GM19467 (cell line): ENCODE measurements around the gene SLK.

Experiments
- ATAC-seq: cut with Tn5 transposase; IDR thresholded peaks from one replicate; pipeline ENCODE4 v1.9.1; 2021; ENCODE audit warnings: mild to moderate bottlenecking, moderate library complexity; ENCODE audit not compliant: unreplicated experiment

SLK gene

DNA sequence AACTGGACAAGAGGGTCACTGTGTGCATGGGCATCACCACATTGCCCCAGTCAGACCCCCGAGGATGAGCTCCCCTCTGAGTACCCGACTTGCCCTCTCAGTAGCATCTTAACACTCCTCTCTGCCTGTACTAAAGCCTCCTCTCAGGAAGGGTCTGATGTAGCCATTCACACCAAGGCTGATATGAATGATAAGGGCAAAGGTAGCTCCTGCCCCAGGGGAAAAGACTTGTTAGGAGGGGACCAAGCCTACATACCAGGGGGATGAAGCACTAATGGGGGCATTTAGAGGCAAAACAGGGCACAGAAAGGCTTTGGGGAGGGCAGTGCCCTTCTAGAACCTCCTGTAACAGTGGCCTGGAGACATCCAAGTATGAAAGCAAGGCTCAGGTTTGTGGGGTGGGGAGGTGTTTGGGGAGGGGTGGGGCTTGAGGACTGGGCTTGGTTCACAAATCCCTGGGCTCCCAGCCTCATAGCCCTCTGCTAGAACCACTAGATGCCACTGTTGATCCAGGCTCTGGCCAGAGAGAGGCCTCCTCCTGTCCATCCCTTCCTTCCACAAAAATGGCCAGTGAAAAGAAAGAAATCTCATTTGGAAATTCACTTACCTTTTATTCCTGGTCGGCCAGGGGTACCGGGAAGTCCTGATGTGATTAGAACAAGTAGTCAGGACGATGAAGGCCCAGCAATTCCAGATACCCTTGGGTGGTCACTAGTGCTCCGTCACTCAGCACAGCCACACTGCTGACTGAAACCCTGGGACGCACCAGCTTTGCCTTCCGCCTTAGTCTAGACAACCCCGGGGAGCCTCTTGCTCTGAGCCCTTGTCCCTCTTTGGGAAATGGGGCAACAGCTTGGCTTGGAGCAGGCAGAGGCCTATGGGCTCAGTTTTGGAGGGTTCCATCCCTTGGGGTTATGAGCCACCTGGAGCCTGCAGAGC is 78.5 kb downstream of the SLK start:
- ATAC-seq, result no peak

DNA sequence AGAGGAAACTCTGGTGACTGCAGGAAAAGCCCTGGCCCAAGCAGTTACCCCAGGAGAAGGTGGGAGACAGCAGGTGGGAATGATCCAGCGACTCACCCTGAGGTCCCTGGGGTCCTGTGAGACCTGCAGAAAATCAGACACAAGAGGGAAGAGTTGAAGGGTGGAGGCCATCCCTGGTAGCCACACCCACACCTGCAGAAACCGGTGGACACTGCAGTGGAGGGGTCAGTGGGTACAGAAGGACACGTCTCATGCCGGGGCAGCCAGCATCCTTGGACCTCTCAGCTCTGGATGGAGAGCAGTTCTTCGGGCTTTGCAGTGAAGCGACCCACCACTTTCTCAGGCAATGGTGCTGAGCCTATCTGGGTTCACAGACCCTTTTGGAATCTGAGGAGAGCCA is 79.7 kb downstream of the SLK start:
- no peak for ATAC-seq

DNA sequence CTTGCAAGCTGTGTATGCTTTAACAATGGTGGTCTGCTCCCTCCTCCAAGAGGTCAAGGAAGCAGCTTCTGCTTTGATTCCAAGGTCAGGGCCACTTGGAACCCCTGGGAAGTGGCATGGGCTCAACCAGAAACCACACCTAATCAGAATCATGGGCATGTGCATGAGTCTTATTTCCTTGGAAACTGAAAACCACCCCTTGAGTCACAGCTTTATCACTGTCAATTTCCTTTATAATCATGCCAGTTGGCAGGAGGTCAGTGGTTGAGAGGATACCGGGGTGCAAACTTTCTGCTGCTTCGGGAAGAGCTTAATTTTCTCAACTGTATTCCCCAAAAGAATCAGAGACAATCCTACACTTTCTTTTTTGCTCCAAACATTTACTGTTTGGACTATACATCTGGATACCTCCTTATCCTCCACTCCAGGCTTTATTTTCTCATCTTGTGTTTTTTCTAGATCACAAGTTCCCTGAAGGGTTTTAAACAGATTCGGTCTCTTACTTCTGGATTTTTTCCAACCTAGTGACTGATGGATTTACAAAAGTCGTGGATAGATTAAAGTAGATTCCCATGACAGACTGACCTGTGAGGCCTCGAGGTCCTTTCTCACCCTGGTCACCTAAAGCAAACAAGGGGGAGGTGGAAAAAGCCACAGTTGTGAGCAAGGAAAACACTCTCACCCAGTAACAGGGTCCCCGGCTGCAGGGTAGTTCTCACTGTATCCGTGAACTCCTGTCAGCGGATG is 82.7 kb downstream of the SLK start:
- ATAC-seq, result no peak

DNA sequence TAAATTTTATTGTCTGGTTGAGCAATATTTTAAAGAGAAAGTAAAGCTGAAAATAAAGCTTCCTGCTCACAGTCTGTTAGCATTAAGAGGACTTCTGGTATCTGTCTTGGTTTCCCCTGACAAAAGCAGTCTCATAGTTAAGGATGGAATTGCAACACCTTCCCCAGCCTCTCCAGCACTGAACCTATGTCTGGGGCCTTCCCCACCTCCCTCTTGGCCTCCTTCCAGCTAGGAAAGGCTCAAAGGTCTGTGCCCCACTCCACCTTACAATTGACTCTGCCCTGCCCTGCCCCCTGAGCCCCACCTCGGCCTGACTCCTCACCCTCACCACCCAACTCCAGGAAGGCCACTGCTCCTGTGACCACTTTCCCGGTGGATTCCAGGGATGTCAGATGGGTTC is 85.5 kb downstream of the SLK start:
- no peak for ATAC-seq

DNA sequence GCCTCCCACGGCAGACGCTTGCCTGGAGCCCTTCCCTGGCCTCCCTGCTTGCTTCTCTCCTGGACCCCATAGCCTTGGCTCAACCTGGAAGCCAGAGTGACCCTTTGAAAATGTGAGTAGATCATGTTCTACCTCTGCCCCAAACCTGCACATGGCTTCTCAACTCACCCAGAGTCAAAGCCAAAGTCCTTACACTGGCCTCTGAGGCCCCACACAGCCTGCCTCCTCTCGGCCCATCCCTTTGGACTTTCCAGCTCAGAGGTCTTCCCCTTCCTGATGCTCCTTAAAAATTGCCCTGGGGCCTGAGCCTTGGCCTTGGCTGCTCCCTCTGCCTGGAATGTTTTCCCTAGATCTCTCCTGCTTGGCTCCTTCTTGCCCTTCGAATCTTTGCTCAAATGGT is 86.3 kb downstream of the SLK start:
- no peak for ATAC-seq

DNA sequence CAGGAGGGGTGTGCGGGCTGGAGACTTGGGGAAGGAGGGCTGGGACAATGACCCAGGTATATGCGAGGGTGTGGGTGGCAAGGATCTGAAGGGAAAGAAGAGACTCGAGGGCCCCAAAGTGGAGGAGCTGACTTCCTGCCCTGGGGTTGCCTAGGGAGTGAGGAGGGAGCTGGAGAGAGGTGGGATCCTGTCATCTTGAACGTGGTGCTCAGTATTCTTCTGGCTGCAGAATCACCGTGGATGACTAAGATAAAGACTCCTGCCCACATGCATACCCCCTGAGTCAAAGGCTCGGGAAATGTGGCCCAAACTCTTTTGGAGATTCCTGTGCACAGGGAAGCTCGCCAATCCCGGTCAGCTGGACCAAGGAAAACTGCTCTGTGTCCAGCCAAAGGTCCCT is 87.5 kb downstream of the SLK start:
- ATAC-seq, result no peak

DNA sequence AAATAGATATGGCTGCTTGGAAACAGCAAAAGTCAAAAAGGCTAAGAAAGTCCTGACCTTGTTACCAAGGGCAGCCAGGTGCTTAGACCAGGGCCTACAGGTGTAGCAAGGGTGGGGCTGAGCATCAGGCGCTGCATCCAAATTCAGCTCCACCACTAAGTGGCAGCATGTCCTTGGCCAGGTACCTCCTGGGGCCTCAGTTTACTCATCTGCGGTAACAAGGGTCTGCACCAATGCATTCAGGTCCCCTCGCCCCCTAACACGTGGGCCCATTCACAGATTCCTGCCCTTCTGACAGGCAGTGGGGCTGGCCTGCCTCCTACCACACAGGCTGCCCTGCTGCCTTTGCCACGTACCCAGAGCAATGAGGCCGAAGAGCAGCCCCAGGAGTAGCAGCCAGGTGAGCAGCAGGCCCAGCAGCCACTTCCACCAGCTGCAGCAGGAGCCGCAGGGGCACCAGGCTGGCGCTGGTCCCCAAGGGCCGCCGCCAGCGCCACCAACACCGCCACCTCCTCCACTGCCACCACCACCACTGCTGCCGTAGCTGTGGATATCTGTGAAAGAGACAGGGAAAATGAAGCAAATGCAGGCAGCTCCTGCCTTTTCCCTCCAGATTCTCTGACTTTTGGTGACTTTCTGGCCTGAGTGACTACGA is 89.8 kb downstream of the SLK start:
- no peak for ATAC-seq

DNA sequence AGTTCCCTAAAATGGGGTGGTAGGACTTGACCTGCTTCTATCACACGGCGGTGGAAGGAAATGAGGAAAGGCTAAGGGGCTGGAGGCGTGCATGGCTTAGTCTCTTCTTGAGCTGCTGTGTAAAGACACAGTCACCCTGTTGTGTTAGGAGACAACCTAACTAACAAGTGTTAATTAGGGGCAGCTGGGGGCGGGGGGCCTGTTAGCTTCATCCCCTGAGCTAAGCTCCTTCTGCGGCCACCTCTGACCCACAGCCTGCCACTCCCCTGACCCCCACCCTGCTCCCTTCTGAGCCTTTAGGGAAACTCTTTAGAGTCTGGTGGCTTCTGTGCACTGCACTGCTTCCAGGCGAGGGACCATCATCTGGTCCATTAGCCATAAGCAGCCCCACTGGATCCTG is 90.8 kb downstream of the SLK start:
- ATAC-seq, result no peak

DNA sequence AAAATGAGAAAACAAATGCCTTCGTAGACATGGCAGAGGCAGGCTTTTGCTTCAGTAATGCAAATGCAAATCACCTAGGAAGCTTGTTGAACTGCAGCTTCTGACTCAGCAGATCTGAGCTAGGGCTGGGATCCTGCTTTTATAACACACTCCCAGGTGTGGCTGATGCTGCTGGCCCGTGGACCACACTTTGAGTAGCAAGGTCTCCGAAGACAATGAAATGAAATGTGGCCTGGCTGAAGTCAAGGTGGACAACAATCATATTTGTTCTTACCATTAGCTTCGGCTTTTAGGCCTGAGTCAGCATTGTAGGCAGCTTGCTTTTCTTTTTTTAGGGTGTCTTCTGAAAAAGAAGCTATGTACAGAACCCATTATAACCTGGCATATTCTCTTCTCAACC is 92.4 kb downstream of the SLK start:
- no peak for ATAC-seq

DNA sequence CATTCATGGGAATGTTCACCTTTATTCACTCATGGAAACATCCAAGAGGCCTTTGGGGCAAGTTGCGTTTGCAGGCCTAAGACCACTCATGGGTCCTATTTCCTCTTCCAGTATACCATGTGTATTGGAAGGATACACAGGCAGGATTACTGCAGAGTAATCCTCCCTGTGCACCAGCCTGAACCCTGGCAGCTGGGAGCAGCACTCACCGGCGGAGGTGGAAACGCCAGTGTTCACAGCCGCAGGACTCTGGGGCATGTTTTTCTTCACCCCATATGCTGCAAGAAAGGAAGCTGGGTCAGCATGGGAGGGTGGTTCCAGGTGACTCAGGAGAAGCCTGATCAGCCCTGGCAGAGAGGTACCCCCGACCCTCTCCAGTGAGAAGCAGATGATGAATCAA is 94.3 kb downstream of the SLK start:
- ATAC-seq, result no peak

DNA sequence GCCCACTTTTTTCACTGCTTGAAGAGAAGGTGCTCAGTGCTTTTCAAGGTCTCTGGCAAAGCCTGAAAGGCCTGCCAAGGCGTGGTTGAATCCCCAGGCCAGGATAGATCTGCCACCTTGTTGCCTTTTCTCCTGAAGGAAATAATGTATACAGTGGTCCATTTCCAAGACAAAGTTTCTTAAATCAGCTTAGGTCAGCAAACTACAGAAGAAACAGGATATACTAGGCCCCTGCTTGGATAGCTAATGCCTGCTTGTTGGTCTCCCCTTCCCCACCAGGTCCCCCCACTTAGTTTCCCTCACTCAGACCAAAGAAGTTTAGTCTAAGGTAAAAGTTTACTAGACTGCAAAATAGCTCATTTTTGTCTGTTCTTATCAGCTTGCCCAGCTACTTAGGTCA is 98.8 kb downstream of the SLK start:
- no peak for ATAC-seq

DNA sequence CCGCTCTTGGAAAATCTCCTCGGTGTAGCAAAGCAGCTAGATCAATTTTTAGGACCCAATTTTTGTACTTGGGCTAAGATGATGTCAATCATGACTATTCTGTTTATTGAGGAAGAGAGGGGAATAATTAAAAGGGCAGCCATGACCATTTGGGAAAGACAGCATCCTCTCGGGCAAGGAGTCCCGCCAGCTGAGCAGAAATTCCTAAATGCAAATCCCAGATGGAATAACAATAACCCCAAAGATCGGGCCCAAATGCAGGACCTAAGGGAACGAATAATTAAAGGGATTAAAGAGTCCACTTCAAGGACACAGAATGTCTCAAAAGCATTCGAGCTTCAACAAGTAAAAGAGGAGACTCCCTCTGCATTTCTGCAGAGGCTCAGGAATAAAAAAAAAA is 100.0 kb downstream of the SLK start:
- ATAC-seq, result no peak

DNA sequence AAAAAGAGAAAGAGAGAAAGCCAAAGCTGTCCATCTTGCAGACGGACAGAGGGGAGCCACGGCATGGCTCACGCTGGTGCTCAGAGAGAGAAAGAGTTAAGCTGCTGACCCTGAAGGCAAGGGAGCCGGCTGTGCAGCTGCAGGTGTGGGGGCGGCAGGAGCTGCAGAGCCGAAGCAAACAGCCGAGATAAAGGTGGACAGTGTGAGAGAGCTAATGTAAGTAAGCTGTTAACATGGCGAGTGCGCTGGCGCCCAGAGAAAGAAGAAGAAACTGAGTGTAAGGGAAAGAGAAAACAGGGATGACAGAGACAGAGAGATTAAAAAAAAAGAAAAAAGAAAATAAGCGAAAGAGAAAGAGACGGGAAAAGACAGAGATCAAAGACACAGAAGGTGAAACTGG is 100.6 kb downstream of the SLK start:
- no peak for ATAC-seq

DNA sequence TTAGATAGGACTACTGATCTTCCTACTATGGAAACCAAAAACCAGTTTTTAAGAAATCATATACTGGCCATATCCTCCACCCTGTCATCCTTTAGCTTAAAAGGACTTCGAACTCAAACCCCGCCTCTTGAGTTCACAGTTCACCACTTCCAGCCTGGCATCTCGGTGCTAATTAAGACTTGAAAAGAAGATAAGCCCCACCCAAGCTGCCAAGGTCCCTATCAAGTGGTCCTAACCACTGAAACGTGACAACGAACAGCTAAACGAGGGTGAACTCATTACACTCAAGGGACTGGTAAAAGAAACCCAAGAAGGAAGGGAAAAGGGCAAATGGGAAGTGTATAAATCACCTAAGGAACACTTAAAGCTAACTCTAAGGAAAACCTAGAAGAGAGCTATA is 102.7 kb downstream of the SLK start:
- ATAC-seq, result no peak

DNA sequence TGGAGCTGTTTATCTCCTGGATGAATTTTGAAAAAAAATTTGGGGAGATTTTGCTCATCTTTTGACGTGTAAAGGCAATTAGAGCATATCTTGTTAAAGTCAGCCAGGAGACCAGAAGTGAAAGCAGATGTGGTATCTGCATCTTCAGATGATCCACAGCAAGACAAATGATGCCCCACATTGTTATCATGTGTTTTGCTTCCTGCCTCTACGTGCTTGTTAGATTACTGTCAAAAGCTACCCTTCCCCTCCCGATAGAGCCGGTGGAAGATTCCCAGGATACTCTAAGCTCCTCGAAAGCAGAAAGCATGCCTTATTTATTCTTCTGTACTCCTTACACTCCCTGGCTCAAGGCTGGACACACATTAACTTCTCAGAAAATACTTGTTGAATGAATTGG is 105.8 kb downstream of the SLK start:
- no peak for ATAC-seq

DNA sequence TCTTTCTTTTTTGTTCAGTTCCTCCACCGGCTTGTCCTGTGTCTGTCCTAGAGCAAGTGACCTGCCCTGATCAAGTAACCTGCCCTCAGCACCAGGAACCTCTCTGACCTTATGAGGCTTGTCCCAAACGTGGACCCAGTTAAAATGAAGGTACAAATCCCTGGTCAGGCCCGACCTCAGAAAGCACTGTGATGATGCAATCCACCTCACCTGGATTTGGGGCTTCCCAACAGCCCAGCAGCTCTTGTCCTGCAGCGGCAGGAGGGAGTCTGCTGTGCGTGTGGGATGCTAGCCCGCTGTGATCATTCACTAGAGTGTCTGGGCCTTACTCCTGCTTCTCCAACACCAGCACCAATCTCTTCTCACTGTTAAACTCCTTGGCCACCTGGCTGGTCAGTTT is 107.6 kb downstream of the SLK start:
- no peak for ATAC-seq

DNA sequence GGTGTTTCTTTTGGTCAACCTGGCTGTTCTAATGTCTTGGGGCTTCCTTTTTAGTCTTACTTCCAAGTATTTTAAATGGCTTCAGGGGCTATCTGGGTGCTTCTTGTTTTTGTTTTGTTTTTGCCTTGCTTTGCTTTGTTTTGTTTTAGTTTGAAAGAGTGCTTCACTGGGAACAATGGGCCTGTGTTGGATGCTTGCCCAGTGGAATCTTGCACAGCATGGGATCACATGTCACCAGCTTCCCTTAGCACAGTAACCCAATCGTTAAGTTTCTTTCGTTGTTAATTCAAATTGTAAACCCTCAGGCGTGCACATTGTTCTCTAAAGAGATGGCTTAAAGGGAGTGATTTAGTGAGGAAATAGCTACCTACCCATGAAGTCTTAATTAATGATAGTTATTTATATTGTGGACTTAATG is 109.8 kb downstream of the SLK start:
- no peak for ATAC-seq

DNA sequence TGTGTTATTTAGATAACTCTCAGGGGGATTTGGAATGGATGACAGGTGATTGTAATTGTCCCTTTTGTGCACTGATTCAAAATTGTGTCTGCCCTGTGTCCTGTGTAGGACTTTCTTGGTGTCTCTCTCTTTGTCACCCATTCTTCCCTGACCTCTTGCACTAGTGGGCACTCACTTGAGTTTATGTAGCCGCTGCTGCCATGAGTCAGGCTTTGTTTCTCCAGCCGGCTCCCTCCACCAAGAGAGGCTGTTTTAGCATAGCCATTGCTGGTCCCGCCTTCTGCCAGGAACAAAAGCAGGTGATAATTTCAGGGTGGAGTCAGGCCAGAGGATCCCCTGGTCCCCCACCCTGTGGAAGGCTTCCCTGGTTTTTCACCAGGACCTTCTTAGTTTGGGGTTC is 110.3 kb downstream of the SLK start:
- ATAC-seq, result no peak

DNA sequence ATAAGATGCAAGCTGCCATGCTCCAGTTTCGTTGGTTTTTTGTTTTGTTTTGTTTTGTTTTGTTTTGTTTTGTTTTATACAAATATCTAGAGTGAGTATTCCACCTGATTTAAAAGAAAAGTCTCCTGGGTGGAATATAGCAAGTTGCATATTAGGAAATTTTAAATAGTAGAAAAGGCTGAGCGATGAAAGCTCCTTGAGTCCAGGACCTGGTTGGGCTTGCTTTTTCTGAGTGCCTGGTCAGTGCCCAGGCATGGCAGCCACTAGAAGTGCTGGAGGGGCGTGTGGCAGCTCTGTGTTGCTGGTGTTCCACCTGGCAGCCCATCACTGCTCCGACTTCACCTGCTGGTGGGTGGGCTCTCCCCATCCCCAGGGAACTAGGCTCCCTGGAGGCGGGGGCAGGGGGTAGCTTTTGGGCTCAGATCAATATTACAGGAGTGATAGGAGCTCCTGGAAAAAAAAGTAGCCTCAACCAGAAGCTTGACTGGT is 110.8 kb downstream of the SLK start:
- no peak for ATAC-seq
